GM19025 (cell line): ENCODE measurements around the gene DCPS.
"Not testable (repeated sequence)": the region's sequence is repeated elsewhere in the genome, so short reads cannot be mapped to it uniquely, and the experiment has no call there.

Experiments
- ATAC-seq: cut with Tn5 transposase; IDR thresholded peaks from one replicate; pipeline ENCODE4 v1.9.1; 2021; ENCODE audit warnings: mild to moderate bottlenecking, low read depth, moderate library complexity; ENCODE audit not compliant: unreplicated experiment

DCPS gene

GRCh38 chr11:126374562-126375300 lies 70.9 kb downstream of the DCPS start:
- not testable (repeated sequence) for ATAC-seq

- ATAC-seq, result no peak
Measured at GRCh38 chr11:126375726-126376125, 71.9 kb downstream of the DCPS start.

GRCh38 chr11:126378763-126379162 lies 74.9 kb downstream of the DCPS start:
- no peak for ATAC-seq

- ATAC-seq, result no peak
Measured at GRCh38 chr11:126380909-126381308, 77.0 kb downstream of the DCPS start.

DNA sequence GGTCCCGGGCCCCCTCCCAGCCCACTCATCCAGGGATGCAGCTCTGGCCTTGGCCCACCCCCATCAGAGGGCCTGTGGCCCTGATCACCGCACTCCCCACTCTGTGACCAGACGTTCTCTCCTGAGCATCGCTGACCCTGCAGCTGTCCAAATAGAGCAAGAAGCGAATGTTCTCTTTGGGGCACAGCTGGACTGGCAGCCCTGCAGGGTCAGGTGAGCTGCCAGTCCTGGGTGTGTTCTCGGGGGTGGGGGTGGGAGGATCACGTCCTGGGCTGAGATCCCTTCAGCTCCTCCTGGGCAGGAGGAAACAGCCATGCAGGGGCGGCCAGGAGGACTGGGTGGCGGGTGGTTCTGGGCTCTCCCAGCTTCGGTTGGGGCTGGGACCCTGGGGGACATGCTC lies 78.1 kb downstream of the DCPS start:
- not testable (repeated sequence) for ATAC-seq

DNA sequence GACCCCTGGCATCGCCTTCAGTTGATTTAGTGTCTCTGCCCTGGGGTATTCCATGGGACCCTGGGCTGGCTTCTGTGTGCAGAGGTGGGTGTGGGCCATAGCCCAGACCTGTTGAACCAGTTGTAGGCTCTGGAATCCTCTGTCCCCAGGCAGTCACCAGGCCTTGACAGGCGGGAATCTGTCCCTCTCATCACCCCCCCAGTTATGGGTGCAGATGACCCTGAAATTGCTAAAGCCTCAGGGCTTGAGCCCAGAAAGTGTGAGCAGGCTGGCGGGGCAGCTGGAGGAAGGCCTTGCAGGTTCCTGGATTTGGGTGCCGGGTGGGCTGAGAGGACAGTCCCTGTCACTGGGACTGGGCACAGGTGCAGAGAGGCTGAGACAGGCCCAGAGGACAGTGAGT lies 78.8 kb downstream of the DCPS start:
- ATAC-seq, result not testable (repeated sequence)

DNA sequence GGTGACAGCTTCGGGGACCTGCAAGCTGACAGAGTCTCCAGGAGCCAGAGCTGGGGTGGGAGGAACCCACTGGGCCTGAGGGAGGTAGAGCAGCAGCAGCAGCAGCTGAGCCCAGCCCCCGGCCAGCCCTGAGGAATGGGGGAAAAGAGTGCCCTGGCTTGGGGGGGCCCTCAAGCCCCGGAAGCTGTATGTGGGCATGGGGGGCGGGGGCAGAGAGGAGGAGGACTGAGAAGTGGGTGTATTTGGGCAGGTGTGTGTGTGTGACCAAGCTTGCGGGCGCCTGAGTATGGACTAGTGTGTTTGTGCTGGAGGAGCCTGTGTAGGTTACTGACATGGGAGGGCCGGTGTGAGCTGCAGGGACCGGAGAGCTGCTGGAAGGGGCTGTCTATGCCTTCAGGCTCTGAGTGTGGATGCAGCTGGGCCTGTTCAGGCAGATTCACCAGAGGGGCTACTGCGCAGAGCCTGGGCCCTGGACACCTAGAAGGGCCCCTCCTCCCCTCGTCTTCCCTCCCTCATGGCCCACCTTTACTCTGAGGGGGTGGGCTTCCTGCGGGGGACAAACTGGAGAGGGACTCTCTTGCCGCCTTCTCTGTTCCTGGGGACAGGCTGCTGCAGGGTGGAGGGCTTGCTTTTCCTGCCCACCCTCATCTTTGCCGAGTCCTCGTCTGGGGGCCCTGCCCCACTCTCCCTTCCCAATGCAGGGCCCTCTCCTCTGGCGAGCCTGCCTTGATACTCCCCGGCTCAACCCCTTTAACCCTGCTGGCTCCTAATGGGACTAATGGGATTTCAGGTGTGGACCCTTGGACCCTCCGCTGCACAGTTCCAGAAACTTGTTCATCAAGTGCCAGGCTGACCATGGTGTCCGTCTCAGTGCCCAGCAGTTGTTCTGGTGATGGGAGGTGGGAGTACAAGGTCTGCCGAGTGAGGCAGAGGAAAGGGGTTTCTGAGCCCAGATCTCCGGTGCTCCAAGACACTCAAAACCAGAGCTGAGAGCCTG lies 79.8 kb downstream of the DCPS start:
- ATAC-seq, result no peak

DNA sequence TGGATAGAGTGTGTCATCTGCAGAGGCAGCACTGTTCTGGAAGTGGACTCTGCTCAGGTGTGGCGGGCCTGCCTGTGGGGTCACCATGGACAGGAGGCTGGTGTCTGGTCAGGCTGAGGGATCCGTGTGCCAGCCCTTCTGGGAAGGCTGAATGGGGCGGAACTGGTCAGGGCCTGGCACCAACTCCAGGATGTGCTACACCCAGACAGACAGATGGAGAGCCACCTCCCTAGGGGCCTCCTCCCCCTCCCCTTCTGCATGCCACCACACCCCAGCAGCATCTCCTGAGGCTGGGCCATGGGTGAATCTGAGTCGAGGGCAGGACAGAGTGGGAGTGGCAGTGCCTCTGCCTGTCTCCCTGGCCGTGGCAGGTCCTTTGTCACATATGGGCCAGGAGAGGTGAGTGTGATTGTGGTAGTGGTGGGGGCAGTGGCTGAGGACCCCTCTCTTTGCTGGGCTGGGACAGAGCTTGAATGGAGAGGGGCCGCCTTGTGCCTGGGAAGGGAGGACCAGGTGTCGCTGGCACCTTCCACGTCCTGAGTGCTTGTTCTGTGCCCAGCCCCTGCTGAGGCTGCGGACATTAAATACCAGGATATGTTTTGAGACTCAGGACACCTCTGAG lies 80.7 kb downstream of the DCPS start:
- ATAC-seq, result no peak

- ATAC-seq, result no peak
Measured at GRCh38 chr11:126385991-126386728, 82.3 kb downstream of the DCPS start.

DNA sequence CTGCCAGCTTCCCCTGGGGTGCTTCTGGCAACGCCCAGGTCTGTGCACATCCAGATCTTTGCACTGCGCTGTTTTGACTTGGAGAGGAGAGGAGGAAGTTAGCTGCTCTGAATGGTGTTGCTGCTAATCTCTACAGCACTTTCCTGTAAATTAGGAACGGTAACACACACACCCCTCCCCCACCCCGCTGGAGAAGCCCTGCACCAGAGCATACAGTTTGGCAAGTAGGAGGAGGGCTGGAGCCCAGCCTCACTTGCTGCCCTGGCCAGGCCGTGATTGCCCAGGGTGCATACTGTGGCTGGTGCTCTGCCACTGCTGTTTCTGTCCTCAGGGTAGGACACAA lies 82.8 kb downstream of the DCPS start:
- ATAC-seq, result not testable (repeated sequence)

DNA sequence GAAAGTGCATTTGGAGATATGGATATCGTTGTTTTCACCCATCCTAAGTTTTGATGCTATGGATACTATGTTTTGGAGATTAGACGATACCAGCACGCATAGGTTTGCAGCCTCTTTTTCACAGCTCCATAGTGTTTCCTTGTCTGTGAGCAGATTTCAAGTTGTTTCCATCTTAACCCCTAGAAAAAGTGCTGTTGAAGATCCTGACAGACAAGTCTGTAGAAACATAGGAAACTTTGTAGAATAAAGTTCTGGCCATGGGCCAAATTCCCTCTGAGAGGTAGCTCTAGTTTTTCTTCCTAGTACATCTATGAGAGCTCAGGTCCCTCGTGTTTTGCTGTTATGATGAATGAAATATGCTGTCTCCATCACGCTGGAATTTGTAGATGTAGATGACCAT lies 84.0 kb downstream of the DCPS start:
- no peak for ATAC-seq

DNA sequence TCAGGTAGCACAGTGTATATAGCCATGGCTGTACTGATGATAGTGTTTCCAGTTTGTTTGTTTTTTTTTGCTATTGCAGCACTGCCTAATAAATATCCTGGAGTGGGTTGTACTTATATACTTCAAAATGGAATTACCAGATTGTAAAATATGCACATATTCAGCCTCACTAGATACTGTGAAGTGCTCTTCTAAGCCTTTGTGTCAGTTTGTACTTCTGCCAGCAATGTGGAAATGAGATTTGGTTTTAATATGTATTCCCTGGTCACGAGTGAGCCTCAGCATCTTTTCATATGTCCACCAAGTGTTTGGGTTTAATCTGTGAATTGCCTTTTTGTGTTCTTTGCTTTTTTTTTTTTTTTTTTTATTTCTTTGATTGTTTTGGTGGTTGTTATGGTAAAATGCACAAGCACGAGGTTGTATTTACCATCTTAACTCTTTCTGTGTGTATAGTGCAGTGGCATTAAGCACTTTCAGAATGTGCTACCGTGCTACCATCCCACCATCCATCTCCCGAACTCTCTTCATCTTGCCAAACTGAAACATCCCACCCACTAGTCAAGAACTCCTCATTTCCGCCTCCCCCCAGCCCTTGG lies 86.5 kb downstream of the DCPS start:
- no peak for ATAC-seq

DNA sequence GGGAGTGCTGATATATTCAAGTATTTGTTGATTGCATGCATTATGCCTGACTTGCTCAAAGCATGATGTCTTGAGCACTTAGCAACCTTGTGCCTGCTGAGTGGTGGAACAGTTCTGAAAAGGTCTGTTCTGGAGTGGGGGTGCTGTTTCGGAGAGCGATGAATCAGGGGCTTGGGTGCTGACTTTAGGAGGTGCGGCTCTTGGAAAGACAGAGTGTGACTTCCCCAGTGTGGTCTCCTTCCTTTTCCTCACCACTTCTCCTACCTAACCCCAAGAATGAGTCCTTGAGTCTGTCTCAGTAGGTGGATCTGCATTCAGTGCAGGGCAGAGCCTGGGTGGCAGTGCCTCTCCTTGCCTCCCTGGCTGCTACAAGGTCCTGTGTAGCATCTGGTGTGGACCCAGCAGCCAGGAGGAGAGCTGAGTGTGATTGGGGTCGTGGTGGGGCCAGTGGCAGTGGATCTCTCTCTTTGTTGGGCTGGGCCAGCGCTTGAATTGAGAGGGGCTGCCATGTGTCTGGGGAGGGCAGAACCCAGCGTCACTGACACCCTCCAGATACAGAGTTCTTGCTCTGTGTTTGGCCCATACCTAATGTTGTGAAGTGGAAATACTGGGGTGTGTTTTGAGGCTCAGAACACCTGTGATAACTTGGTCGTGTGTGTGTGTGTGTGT lies 87.6 kb downstream of the DCPS start:
- no peak for ATAC-seq

DNA sequence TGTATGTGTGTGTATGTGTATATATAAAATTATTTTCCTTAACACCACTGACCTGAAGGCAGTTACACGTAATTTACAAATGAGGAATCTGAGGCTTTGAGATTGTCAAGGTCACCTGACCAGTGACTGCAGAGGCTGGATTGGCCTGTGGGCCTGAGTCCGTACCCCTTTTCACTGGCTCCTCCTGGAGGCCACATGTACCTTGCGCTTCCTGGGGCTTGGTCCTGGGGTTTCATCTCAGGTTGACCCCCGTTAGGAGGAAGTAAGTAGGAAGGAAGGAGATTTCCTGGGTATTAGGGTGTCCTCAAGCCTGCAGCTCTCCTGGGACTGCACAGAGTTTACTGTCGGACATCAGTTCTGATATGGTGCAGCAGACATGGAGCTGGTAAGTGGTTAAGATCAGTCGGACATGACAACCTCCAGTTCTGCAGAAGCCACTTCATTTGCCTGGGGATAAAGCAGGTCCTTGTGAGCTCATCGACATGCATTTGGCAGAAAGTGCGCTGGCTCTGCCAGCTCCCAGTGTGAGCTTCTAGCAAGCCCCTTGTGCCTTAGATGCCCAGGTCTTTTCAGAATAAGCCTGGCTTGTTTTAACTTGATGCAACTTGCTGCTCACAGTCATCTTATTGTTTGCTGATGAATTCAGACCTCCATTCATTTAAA lies 88.2 kb downstream of the DCPS start:
- ATAC-seq, result no peak

- ATAC-seq, result no peak
Measured at GRCh38 chr11:126392633-126393013, 88.8 kb downstream of the DCPS start.

DNA sequence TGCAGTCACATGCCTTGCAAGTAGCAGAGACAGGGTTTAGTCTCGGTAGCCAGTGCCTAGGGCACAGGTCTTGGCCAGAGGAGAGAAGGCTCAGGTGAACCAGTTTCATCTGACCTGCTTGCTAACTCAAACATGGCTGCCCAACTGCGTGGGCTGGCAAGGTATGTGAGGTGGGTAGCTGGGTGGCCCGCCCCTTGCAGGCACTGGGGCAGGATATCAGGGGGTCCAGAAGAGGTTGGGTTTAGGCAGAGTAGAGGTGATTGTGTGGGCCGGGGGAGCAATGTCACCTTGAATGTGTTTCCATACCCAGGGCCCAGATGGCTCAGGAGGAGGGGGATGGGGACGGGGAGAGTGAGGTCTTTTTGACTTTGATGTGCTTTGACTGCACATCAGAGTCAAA lies 89.3 kb downstream of the DCPS start:
- no peak for ATAC-seq

GRCh38 chr11:126394036-126394435 lies 90.2 kb downstream of the DCPS start:
- no peak for ATAC-seq

- ATAC-seq, result not testable (repeated sequence)
Measured at GRCh38 chr11:126394634-126395072, 90.8 kb downstream of the DCPS start.
